ENCODE measurements around the gene AEBP1. TPM values are rescaled to one million over a fixed set of nuclear protein-coding genes. Genes with fewer than 3 reads are reported as not detected.

Gene AEBP1
- total and polyA plus RNA-seq, 2 of the 4 experiments (the other 2 are of a cell fraction): 1.1 to 5.7 TPM

DNA sequence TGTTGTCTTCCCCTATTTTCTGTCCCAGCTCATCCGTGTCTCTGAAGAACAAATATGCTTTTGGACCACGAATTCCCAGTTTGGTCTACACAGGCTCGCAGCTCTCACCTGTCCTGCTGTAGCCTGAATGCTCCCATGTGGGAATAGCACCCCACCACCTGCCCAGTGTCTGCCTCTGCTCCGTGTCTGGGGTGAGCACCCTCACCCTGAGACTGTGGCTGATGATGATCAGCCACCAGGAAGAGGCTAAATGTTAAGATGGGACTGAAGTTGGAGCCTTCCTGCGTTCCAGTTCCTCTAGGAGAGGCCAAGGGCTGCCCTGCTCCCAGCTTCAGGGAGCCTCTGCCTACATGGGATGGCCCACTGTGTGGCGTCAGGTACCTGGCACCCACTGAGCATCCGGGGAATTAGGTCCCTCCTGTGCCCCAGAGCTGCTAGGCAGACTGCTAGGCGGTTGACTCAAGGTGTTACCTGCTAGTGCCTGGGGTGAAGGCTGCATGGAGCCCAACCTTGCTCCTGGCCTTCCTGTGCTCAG lies 42.4 kb upstream of the AEBP1 start:
- Histone ChIP-seq H3K56ac (ENCODE audit: extremely low read depth, insufficient read depth, low read length) (no peak overlapping the region), H2BK5ac (ENCODE audit: low read depth, low read length, poor library complexity, severe bottlenecking) (no peak overlapping the region), H3K9ac (ENCODE audit: low read depth, low read length) (no peak overlapping the region), H3K79me1 (ENCODE audit: low read depth in 1 of 2, low read length in 2 of 2) (peaks cover 4 to 7% of the 10 kb centered on the region in 2 experiments; a peak in 3 of 4 replicates), H2AK9ac (replicated peaks; ENCODE audit: low read depth, low read length, poor library complexity) (no peak overlapping the region), H3K27me3 (ENCODE audit: control insufficient read depth, insufficient read depth, low read length) (no peaks in the 10 kb centered on the region), H3K4me2 (ENCODE audit: low read depth, low read length) (no peak overlapping the region), H4K20me1 (ENCODE audit: insufficient read depth, low read length) (peaks cover 36% of the 10 kb centered on the region), H3K14ac (replicated peaks; ENCODE audit: low read depth, low read length) (no peak overlapping the region), H3K9me3 (ENCODE audit: control insufficient read depth, insufficient read depth, low read length) (no peaks in the 10 kb centered on the region), H2BK15ac (ENCODE audit: low read depth, low read length) (no peak overlapping the region), H4K5ac (ENCODE audit: low read depth, low read length) (no peak overlapping the region), H2BK120ac (ENCODE audit: low read depth, low read length) (no peak overlapping the region), H3K36me3 (ENCODE audit: control insufficient read depth, insufficient read depth, low read length) (peaks cover 54% of the 10 kb centered on the region), H3K4me1 (ENCODE audit: control insufficient read depth, insufficient read depth, low read length) (peaks cover 7% of the 10 kb centered on the region), H3K4ac (ENCODE audit: low read depth, low read length) (no peak overlapping the region), H2AFZ (replicated peaks; ENCODE audit: low read length, poor library complexity) (no peak overlapping the region), H2AK5ac (ENCODE audit: low read depth, low read length) (no peak overlapping the region), H3K4me3 (ENCODE audit: insufficient read depth, low read depth, low read length) (no peak overlapping the region), H4K91ac (ENCODE audit: insufficient read depth, low read depth, low read length) (no peak overlapping the region), H3K23ac (ENCODE audit: low read depth, low read length) (no peak overlapping the region), H3K27ac (ENCODE audit: insufficient read depth, low read length) (no peak overlapping the region), H3K9me1 (ENCODE audit: insufficient read depth, low read length) (no peaks in the 10 kb centered on the region), H4K8ac (ENCODE audit: low read depth in 2 of 2, low read length in 2 of 2) (no peak overlapping the region), H2BK20ac (ENCODE audit: low read depth, low read length) (no peak overlapping the region), H3K18ac (ENCODE audit: low read depth, low read length) (no peak overlapping the region)
- DNase-seq: no peak
- 94% methylated on average over 5 of the region's 8 CpGs; no CpG with 5 or more reads in 1 of the 2 experiments for WGBS, 2 experiments (ENCODE audit: extremely low coverage in 2 of 2, insufficient read length in 1 of 2)
- TF ChIP-seq, protein P1, sequence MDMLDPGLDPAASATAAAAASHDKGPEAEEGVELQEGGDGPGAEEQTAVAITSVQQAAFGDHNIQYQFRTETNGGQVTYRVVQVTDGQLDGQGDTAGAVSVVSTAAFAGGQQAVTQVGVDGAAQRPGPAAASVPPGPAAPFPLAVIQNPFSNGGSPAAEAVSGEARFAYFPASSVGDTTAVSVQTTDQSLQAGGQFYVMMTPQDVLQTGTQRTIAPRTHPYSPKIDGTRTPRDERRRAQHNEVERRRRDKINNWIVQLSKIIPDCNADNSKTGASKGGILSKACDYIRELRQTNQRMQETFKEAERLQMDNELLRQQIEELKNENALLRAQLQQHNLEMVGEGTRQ (IDR thresholded peaks at IDR 0.05; ENCODE audit: low read depth, low read length): no peak
- POLR2A ChIA-PET (ENCODE audit: unreplicated experiment): no interaction called here
- dilution Hi-C loops (cut with HindIII; ENCODE audit: low sequenced_read_pairs, unreplicated experiment): no loop called here
- CTCF ChIA-PET: no interaction called here
- no TSS peak for BruUV-seq (replicated peaks)
- intact Hi-C loops (cut with micrococcal nuclease): no loop called here
- in situ Hi-C loops (cut with MboI; ENCODE audit: low sequenced_read_pairs): no loop called here
- ATAC-seq (ENCODE audit: low read depth): no peak
